Osteoblast (primary cell): ENCODE results near the gene LEPR. TPM values are rescaled to one million over a fixed set of nuclear protein-coding genes. Genes with fewer than 3 reads are reported as not detected.

ENCODE experiments used
- DNase-seq: peaks from one replicate; pipeline ENCODE4 v3.0.0; 2011; ENCODE audit warnings: low spot score, mixed read lengths; ENCODE audit not compliant: insufficient read length; ENCODE audit errors: missing footprints
- H2AFZ ChIP-seq: 2 replicates; pipeline ENCODE4 v1.6.0; 2011; ENCODE audit warnings: mild to moderate bottlenecking, low read length
- H3K27ac ChIP-seq: 2 replicates; pipeline ENCODE4 v1.5.1; 2011; ENCODE audit warnings: mild to moderate bottlenecking, low read depth, low read length, moderate library complexity
- H3K27me3 ChIP-seq: 2 replicates; pipeline ENCODE4 v1.6.0; 2012; ENCODE audit warnings: mild to moderate bottlenecking, control low read depth, inconsistent platforms, low read length, moderate library complexity; ENCODE audit not compliant: insufficient read depth
- H3K36me3 ChIP-seq: 2 replicates; pipeline ENCODE4 v1.5.1; 2011; ENCODE audit warnings: mild to moderate bottlenecking, low read length, control low read depth, moderate library complexity; ENCODE audit not compliant: insufficient read depth
- H3K4me1 ChIP-seq: 2 replicates; pipeline ENCODE4 v1.5.1; 2011; ENCODE audit warnings: mild to moderate bottlenecking, low read length, control low read depth, moderate library complexity; ENCODE audit not compliant: insufficient read depth
- H3K4me2 ChIP-seq: 2 replicates; pipeline ENCODE4 v1.6.0; 2011; ENCODE audit warnings: mild to moderate bottlenecking, low read length; ENCODE audit not compliant: insufficient read depth
- H3K4me3 ChIP-seq: fragments of 200-600 bp; sonication (generic); 3 replicates; pipeline ENCODE4 v1.5.1; 2012; ENCODE audit warnings: mild to moderate bottlenecking, low read length, inconsistent platforms; ENCODE audit not compliant: insufficient read depth
- H3K79me2 ChIP-seq: 2 replicates; pipeline ENCODE4 v1.6.0; 2012; ENCODE audit warnings: mild to moderate bottlenecking, low read length, control low read depth, inconsistent platforms; ENCODE audit not compliant: insufficient read depth
- H3K9me3 ChIP-seq: 2 replicates; pipeline ENCODE4 v1.5.1; 2011; ENCODE audit warnings: low read depth, low read length, control low read depth
- H4K20me1 ChIP-seq: 2 replicates; pipeline ENCODE4 v1.6.0; 2012; ENCODE audit warnings: mild to moderate bottlenecking, low read length, control low read depth; ENCODE audit not compliant: insufficient read depth
- CTCF ChIP-seq: IDR thresholded peaks from 2 replicates; pipeline ENCODE4 v1.5.1; 2011; ENCODE audit warnings: mild to moderate bottlenecking, low read depth, low read length, moderate library complexity; ENCODE audit errors: extremely low read depth
- total RNA-seq: library from RNA; depleted of rRNA; stranded (reverse); fragments of >200 nt; gene quantifications from 2 replicates; pipeline ENCODE4 v1.2.3, GENCODE V29; 2012

Gene LEPR
- total RNA-seq, 1 donor, result 169 TPM

GRCh38 chr1:65393928-65394327, 26.5 kb upstream of the LEPR start:
- Histone ChIP-seq H2AFZ (no peak overlapping the region), H3K27me3 (no peaks in the 10 kb centered on the region), H3K79me2 (no peaks in the 10 kb centered on the region), H3K4me3 (no peak overlapping the region), H3K4me1 (peaks cover 15% of the 10 kb centered on the region), H3K36me3 (no peaks in the 10 kb centered on the region), H3K9me3 (no peaks in the 10 kb centered on the region), H3K4me2 (no peak overlapping the region), H4K20me1 (no peaks in the 10 kb centered on the region), H3K27ac (no peak overlapping the region)
- TF ChIP-seq CTCF, result no peak
- no peak for DNase-seq

- Histone ChIP-seq H4K20me1 (no peaks in the 10 kb centered on the region), H3K27ac (peak overlapping the region; percentile 69), H3K36me3 (no peaks in the 10 kb centered on the region), H3K27me3 (no peaks in the 10 kb centered on the region), H3K4me3 (peak overlapping the region; percentile 2), H3K9me3 (no peaks in the 10 kb centered on the region), H3K4me2 (peak overlapping the region; percentile 25), H3K79me2 (no peaks in the 10 kb centered on the region), H3K4me1 (peaks cover 15% of the 10 kb centered on the region), H2AFZ (no peak overlapping the region)
- peak; percentile 69 for DNase-seq
- TF ChIP-seq CTCF, result no peak
These were observed 24.4 kb upstream of the LEPR start for GRCh38 chr1:65395887-65396612.

GRCh38 chr1:65398083-65398482, 22.4 kb upstream of the LEPR start:
- no peak overlapping the region for H2AFZ ChIP-seq
- no peak overlapping the region for H3K4me3 ChIP-seq
- H3K4me1 ChIP-seq, result peaks cover 14% of the 10 kb centered on the region
- H3K4me2 ChIP-seq, result no peak overlapping the region
- no peak overlapping the region for H3K27ac ChIP-seq
- no peaks in the 10 kb centered on the region for H3K27me3 ChIP-seq
- no peaks in the 10 kb centered on the region for H3K9me3 ChIP-seq
- no peaks in the 10 kb centered on the region for H3K36me3 ChIP-seq
- H3K79me2 ChIP-seq, result no peaks in the 10 kb centered on the region
- TF ChIP-seq CTCF, result no peak
- H4K20me1 ChIP-seq, result no peaks in the 10 kb centered on the region
- no peak for DNase-seq

- no peak overlapping the region for H3K4me3 ChIP-seq
- H3K27ac ChIP-seq, result no peak overlapping the region
- no peak for TF ChIP-seq CTCF
- H3K79me2 ChIP-seq, result no peaks in the 10 kb centered on the region
- DNase-seq, result no peak
- H3K4me1 ChIP-seq, result peaks cover 5% of the 10 kb centered on the region
- H4K20me1 ChIP-seq, result no peaks in the 10 kb centered on the region
- no peaks in the 10 kb centered on the region for H3K36me3 ChIP-seq
- H3K4me2 ChIP-seq, result no peak overlapping the region
- H3K9me3 ChIP-seq, result no peaks in the 10 kb centered on the region
- no peaks in the 10 kb centered on the region for H3K27me3 ChIP-seq
- no peak overlapping the region for H2AFZ ChIP-seq
These were observed 21.5 kb upstream of the LEPR start for GRCh38 chr1:65399003-65399402.
